GM18505 (cell line): ENCODE results near the gene CADM4.

Source experiments
- ATAC-seq: cut with Tn5 transposase; IDR thresholded peaks from one replicate; pipeline ENCODE4 v1.9.1; 2021; ENCODE audit not compliant: unreplicated experiment
- POLR2A ChIP-seq: IDR thresholded peaks from 4 replicates; pipeline ENCODE4 v1.6.1; 2011; ENCODE audit warnings: borderline replicate concordance; ENCODE audit not compliant: insufficient read depth, insufficient read length; ENCODE audit errors: extremely low read depth

Gene CADM4

GRCh38 chr19:43634068-43634467 is 5.6 kb downstream of the CADM4 start:
- TF ChIP-seq POLR2A, result no peak
- no peak for ATAC-seq

- no peak for ATAC-seq
- TF ChIP-seq POLR2A, result no peak
Observed at GRCh38 chr19:43633520-43633919, 6.1 kb downstream of the CADM4 start.

- TF ChIP-seq POLR2A, result no peak
- no peak for ATAC-seq
Observed at GRCh38 chr19:43631491-43631890, 8.2 kb downstream of the CADM4 start.

GRCh38 chr19:43628646-43629326 is 10.9 kb downstream of the CADM4 start:
- no peak for ATAC-seq

GRCh38 chr19:43626838-43627237 is 12.8 kb downstream of the CADM4 start:
- no peak for ATAC-seq
- TF ChIP-seq POLR2A, result no peak

More at GRCh38 chr19:43628646-43629326, 10.9 kb downstream of the CADM4 start:
- TF ChIP-seq POLR2A, result no peak

- no peak for ATAC-seq
- no peak for TF ChIP-seq POLR2A
Observed at GRCh38 chr19:43625918-43626579, 13.6 kb downstream of the CADM4 start.

GRCh38 chr19:43624933-43625332 is 14.7 kb downstream of the CADM4 start:
- peak; percentile 48 for ATAC-seq

GRCh38 chr19:43623889-43624670 is 15.6 kb downstream of the CADM4 start:
- ATAC-seq, result no peak
- TF ChIP-seq POLR2A, result no peak

More at GRCh38 chr19:43624933-43625332, 14.7 kb downstream of the CADM4 start:
- no peak for TF ChIP-seq POLR2A

GRCh38 chr19:43622956-43623355 is 16.7 kb downstream of the CADM4 start:
- no peak for ATAC-seq
- TF ChIP-seq POLR2A, result no peak

- TF ChIP-seq POLR2A, result no peak
- ATAC-seq, result no peak
Observed at GRCh38 chr19:43622070-43622469, 17.6 kb downstream of the CADM4 start.

- ATAC-seq, result no peak
- TF ChIP-seq POLR2A, result no peak
Observed at GRCh38 chr19:43620061-43621001, 19.3 kb downstream of the CADM4 start.

GRCh38 chr19:43619262-43620060 is 20.2 kb downstream of the CADM4 start, which contains the start of gene ZNF428:
Gene ZNF428, minus strand, starts transcription at chr19:43619629. Its CDS starts 5,325 bp downstream, at chr19:43614304.
- ATAC-seq, result peak; percentile 78

More at GRCh38 chr19:43619262-43620060, 20.2 kb downstream of the CADM4 start, which contains the start of gene ZNF428:
- TF ChIP-seq POLR2A, result peak; percentile 87
